ACC112 (cell line): Measurements from ENCODE around the gene STEAP1B.

Experiments
- H2AFZ ChIP-seq: fragments of 200-600 bp; sonication (generic); one replicate; pipeline ENCODE4 v1.6.0; 2017; ENCODE audit warnings: antibody characterized with exemption, low read length; ENCODE audit not compliant: unreplicated experiment
- H3K27ac ChIP-seq: fragments of 200-600 bp; sonication (generic); 2 replicates; pipeline ENCODE4 v1.5.1; 2014; ENCODE audit warnings: low read depth, mild to moderate bottlenecking, antibody characterized with exemption, low read length, moderate library complexity
- H3K27me3 ChIP-seq: fragments of 200-600 bp; sonication (generic); 2 replicates; pipeline ENCODE4 v1.6.1; 2014; ENCODE audit warnings: mild to moderate bottlenecking, antibody characterized with exemption, low read length, moderate library complexity, mixed read lengths; ENCODE audit not compliant: insufficient read depth
- H3K36me3 ChIP-seq: fragments of 200-600 bp; sonication (generic); 2 replicates; pipeline ENCODE4 v1.6.1; 2016; ENCODE audit warnings: mild to moderate bottlenecking, antibody characterized with exemption, low read length, moderate library complexity, mixed read lengths; ENCODE audit not compliant: insufficient read depth
- H3K4me1 ChIP-seq: fragments of 200-600 bp; sonication (generic); one replicate; pipeline ENCODE4 v1.6.1; 2016; ENCODE audit warnings: low read length, mixed read lengths; ENCODE audit not compliant: insufficient read depth, unreplicated experiment, control insufficient read depth
- H3K4me3 ChIP-seq: fragments of 200-600 bp; sonication (generic); 2 replicates; pipeline ENCODE4 v1.5.1; 2014; ENCODE audit warnings: mild to moderate bottlenecking, low read depth, low read length
- H3K79me2 ChIP-seq: fragments of 200-600 bp; sonication (generic); one replicate; pipeline ENCODE4 v1.6.0; 2016; ENCODE audit warnings: low read length; ENCODE audit not compliant: control insufficient read depth, unreplicated experiment, insufficient read depth

Gene STEAP1B

DNA sequence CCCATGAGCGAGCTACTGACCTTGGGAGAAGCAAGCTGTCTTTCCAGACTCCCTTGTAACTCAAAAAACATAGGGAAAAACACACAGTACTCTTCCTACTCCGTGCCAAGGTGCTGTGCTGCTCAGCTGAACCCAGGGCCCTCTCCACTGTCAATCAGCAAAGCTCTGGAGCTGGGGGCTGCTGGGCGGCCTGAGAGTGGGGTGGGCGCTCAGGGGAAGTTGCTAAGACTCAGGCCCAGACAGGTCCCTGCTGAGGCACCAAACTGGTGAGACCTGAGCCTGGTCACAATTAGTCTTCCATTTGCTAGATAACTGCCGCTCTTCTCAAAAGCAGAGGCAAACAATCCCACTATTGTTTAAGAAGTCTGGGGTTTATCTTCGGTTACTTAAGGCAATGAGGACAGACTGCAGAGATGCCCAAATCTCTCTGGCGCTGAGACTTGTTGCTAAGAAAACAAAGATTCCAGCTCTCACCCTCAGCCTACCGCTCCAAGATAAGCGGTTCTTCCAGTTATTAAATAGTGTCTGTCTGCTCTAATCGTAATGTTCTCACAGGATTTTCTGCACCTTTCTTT, 22.0 kb downstream of the STEAP1B start:
- H3K4me3 ChIP-seq: no peak overlapping the region
- no peaks in the 10 kb centered on the region for H3K79me2 ChIP-seq
- H3K36me3 ChIP-seq: peaks cover 22% of the 10 kb centered on the region; the same call in 1 of the 2 replicates
- H3K27ac ChIP-seq: no peak overlapping the region
- no peak overlapping the region for H2AFZ ChIP-seq
- H3K27me3 ChIP-seq: no peaks in the 10 kb centered on the region
- H3K4me1 ChIP-seq: no peaks in the 10 kb centered on the region

DNA sequence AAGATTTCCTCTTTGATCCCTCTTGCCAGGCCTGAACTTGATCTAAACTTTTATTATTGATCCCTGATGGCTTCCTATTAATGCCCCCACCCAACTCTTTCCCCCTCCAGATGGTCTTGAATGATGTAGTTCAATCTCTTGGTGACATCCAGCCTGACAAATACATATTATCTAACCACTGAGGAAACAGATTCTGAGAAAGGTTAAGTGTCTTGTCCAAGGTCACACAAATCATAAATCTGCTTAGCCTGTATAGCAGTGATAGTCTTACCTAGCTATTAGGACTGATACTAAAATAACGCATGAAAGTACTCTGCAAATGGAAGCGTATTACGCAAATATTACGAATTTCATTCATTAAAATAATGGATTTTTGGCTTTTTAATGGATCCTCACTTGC, 22.7 kb downstream of the STEAP1B start:
- no peak overlapping the region for H2AFZ ChIP-seq
- H3K4me1 ChIP-seq: no peaks in the 10 kb centered on the region
- H3K79me2 ChIP-seq: no peaks in the 10 kb centered on the region
- H3K4me3 ChIP-seq: no peak overlapping the region
- H3K27ac ChIP-seq: no peak overlapping the region
- H3K27me3 ChIP-seq: no peaks in the 10 kb centered on the region
- H3K36me3 ChIP-seq: peaks cover 27% of the 10 kb centered on the region; the same call in 1 of the 2 replicates

DNA sequence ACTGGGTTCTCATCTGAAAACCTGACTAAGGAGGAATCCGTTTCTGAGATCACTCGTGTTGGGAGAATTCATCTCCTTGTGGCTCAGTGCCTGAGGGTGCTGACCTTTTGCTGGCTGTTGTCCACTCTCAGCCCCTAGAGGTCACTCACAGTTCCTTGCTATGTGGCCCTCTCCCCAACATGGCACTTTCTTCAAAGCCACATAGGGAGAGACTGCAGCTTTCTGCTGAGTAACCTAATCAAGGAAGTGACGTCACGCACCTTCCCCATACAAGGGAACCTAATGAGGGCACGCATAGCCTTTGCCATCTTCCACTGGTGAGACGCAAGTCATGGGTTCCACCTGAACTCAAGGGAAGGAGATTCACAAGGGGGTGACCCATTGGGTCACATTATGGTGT, 23.2 kb downstream of the STEAP1B start:
- Histone ChIP-seq H3K27ac (no peak overlapping the region), H3K27me3 (no peaks in the 10 kb centered on the region), H3K4me3 (no peak overlapping the region), H3K4me1 (no peaks in the 10 kb centered on the region), H2AFZ (no peak overlapping the region), H3K36me3 (peaks cover 26% of the 10 kb centered on the region; the same call in 1 of the 2 replicates), H3K79me2 (no peaks in the 10 kb centered on the region)

DNA sequence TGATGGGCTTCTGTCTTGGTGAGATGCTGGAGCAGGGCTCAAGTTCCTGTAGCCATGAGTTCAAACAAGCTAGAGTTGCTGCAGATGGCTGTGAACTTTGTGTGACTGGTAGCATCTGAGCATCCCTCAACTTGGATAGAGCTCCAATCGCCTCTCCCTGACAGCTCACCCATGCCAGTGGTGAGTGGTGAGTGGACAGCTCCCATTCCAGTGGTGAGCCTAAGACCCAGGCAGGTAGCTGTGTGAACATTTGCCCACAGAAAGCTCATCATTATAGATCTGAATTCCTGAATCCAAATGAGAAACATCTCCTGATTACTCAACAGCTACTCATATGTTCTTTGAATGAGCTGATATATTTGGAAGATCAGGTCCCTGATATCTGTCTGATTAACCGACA, 25.3 kb downstream of the STEAP1B start:
- H3K27ac ChIP-seq: no peak overlapping the region
- no peak overlapping the region for H3K4me3 ChIP-seq
- H3K36me3 ChIP-seq: peaks cover 15% of the 10 kb centered on the region
- no peaks in the 10 kb centered on the region for H3K27me3 ChIP-seq
- no peak overlapping the region for H2AFZ ChIP-seq
- H3K79me2 ChIP-seq: no peaks in the 10 kb centered on the region
- no peaks in the 10 kb centered on the region for H3K4me1 ChIP-seq

DNA sequence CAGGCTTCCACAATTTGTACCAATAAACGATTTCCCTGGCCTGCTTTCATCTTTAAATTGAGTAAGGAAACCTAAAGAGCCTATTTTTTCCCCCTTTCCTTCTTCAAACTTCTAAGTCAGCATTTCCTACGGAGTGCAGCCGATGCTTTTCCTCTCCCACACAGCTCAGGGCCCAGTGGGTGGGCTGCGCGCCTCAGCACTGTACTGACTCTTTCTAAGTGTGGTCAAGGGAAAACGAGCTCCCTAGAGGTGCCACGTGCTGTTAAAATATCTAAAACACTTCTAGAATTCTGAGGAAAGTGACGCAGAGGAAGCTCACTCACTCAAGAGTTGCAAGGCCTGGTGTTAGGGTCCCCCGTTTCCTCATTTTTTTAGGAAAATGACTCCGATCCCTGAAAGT, 29.0 kb downstream of the STEAP1B start:
- H3K27ac ChIP-seq: no peak overlapping the region
- H3K4me3 ChIP-seq: no peak overlapping the region
- H3K79me2 ChIP-seq: no peaks in the 10 kb centered on the region
- peaks cover 17% of the 10 kb centered on the region for H3K36me3 ChIP-seq
- H3K4me1 ChIP-seq: no peaks in the 10 kb centered on the region
- no peak overlapping the region for H2AFZ ChIP-seq
- H3K27me3 ChIP-seq: no peaks in the 10 kb centered on the region

DNA sequence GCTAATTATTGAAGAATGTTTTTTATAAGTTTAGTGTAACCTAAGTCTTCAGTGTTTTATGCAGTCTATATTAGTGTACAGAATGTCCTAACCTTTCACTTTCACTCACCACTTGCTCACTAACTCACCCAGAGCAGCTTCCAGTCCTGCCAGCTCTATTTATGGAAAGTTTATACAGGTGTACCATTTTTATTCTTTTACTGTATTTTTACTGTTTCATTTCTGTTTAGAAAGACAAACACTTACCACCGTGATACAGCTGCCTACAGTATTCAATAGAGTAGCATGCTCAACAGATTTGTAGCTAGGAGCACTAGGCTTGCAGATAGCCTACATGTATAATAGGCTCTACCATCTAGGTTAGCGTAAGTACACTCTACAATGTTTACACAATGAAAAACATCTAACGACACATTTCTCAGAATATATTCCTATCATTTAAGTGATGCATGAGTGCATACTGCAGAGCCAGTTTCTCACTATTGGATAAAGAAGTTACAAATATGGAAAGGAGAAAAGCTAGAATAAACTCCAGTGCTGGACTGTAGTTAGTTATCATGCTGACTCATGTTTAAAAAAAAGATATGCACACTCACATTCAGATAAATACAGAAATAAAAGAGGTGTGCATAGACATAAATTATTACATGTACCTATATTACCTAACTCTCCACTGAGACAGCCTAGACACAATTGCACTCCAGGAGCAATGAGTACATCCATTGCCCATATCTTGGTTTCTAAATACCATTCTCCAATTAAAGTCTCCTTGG, 30.4 kb downstream of the STEAP1B start:
- Histone ChIP-seq H3K4me1 (no peaks in the 10 kb centered on the region), H3K36me3 (peaks cover 27% of the 10 kb centered on the region), H3K27me3 (no peaks in the 10 kb centered on the region), H3K4me3 (no peak overlapping the region), H3K79me2 (no peaks in the 10 kb centered on the region), H3K27ac (no peak overlapping the region), H2AFZ (no peak overlapping the region)

DNA sequence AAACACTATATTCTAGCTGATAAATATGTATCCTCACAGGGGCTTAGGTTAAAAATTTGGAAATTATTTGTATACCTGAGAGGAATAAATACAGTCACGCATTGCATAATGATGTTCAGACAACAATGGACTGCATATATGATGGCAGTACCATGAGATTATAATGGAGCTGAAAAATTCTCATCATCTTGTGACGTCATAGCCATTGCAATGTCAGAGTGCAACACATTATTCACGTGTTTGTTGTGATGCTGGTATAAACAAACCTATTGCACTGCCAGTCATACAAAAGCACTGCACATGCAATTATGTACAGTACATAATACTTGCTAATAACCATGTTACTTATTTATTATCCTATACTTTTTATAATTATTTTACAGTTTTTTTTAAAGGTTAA, 31.4 kb downstream of the STEAP1B start:
- no peaks in the 10 kb centered on the region for H3K79me2 ChIP-seq
- no peak overlapping the region for H2AFZ ChIP-seq
- H3K4me3 ChIP-seq: no peak overlapping the region
- no peaks in the 10 kb centered on the region for H3K4me1 ChIP-seq
- H3K27me3 ChIP-seq: no peaks in the 10 kb centered on the region
- H3K27ac ChIP-seq: no peak overlapping the region
- peaks cover 25% of the 10 kb centered on the region for H3K36me3 ChIP-seq

DNA sequence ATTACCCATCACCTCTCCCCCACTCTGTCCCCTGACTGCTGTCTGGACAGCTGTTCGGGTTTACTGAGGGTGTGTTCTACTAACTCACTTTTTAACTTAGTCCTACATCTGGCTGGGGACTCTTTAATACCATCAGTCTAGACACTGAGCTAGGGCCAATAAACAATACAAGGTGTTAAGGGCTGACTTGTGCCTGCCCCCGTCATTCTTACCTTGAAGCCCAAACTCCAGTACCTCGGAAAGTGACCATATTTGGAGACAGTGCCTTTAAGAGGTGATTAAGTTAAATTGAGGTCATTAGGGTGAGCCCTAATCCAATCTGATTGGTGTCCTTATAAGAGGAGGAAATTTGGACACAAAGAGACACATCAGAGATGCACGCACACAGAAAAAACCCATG, 35.7 kb downstream of the STEAP1B start:
- Histone ChIP-seq H3K27me3 (no peaks in the 10 kb centered on the region), H2AFZ (no peak overlapping the region), H3K4me3 (no peak overlapping the region), H3K27ac (no peak overlapping the region), H3K36me3 (peaks cover 15% of the 10 kb centered on the region; the same call in 1 of the 2 replicates), H3K79me2 (no peaks in the 10 kb centered on the region), H3K4me1 (no peaks in the 10 kb centered on the region)

DNA sequence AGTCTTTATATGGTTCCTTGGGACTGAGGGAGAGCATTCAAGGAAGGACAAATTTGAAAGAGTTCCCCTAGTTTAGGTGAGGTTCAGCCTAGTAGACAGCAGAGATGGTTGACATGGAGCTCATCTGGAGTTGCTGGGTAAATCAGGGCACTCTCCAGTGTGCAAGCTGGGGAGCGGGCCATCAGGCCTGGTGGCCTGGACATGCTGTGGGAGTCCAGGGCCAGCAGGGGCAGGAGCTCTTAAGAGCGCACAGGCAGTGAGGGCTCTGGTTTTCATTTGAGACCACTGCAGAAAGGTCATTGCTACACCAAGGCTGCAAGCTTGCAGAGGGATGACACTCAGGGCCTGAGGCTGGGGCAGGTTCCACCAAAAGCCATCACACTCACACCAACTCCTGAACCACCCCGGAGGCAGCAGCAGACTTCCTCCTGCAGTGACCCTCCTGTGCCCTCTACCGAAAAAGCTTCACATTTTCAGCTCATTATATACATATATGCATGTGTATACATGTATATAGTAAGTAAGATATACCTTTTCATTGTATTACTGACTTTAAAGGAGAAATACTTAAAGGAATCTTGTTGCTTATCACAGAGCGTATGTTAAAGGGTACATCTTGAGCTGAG, 39.5 kb downstream of the STEAP1B start:
- Histone ChIP-seq H3K4me1 (no peaks in the 10 kb centered on the region), H3K4me3 (no peak overlapping the region), H3K27ac (no peak overlapping the region), H2AFZ (no peak overlapping the region), H3K27me3 (no peaks in the 10 kb centered on the region), H3K36me3 (peaks cover 5% of the 10 kb centered on the region; the same call in 1 of the 2 replicates), H3K79me2 (no peaks in the 10 kb centered on the region)

DNA sequence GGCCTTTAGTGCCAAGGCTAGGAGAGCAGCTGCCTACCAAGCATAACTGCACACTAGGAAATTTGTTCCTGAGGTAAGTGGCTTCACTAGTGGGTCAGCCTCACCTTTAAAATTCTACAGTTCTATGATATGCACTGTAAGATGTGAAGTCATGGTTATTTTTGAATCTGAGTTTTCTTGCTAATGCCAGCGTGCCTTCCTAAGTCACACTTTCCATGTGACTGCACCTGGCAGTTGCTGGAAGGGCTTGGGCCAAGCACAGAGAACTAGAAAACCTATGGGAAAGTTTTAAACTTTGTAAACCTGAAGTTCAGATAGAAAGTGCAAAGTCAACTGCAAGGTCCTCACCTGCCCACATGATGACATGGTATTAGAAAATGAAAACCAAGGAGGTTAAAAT, 42.5 kb downstream of the STEAP1B start:
- no peak overlapping the region for H3K27ac ChIP-seq
- no peaks in the 10 kb centered on the region for H3K36me3 ChIP-seq
- H2AFZ ChIP-seq: no peak overlapping the region
- no peak overlapping the region for H3K4me3 ChIP-seq
- no peaks in the 10 kb centered on the region for H3K79me2 ChIP-seq
- no peaks in the 10 kb centered on the region for H3K27me3 ChIP-seq
- peaks cover 4% of the 10 kb centered on the region for H3K4me1 ChIP-seq

DNA sequence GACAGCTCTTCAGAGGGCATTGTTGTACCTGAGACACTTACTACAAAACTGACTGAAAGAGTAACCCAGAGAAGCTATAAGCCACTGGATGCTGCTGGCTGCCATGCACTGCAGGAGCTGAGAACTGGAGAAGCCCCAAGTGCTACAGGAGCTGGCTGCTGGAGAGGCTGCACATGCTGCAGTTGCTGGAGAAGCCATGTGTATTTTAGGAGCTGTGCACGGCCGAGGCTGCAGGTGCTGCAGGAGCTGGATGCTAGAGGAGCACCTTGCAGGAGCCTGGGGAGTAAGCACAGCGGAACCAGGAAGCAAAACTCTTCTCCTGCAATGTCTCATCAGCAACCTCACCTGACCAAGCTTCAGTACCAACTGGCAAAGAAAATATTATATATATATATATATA, 45.5 kb downstream of the STEAP1B start:
- Histone ChIP-seq H3K27me3 (no peaks in the 10 kb centered on the region), H3K4me3 (no peak overlapping the region)

More for the DNA sequence above, 45.5 kb downstream of the STEAP1B start:
- H3K4me1 ChIP-seq: peaks cover 6% of the 10 kb centered on the region
- H3K27ac ChIP-seq: no peak overlapping the region
- H2AFZ ChIP-seq: no peak overlapping the region
- no peaks in the 10 kb centered on the region for H3K79me2 ChIP-seq
- H3K36me3 ChIP-seq: no peaks in the 10 kb centered on the region
